Keratinocyte (primary cell): ENCODE measurements around the gene IGFBP5. TPM values are rescaled to one million over a fixed set of nuclear protein-coding genes. Genes with fewer than 3 reads are reported as not detected.
A peak's percentile ranks its signal among the peaks of the same experiment; 100 is the strongest.

Source experiments
- DNase-seq: peaks from one replicate; pipeline ENCODE4 v3.0.0-alpha.2; 2011; ENCODE audit warnings: low read depth, missing footprints, low spot score
- FAIRE-seq: peaks from 2 replicates; lab custom pipeline; 2011; peaks lifted over from hg19 to GRCh38; lab: Jason Lieb, UNC
- H2AFZ ChIP-seq: 2 replicates; pipeline ENCODE4 v1.6.0; 2012; ENCODE audit warnings: low read length, control low read depth, inconsistent platforms; ENCODE audit not compliant: control insufficient read depth
- H3K27ac ChIP-seq: 2 replicates; pipeline ENCODE4 v1.5.1; 2011; ENCODE audit warnings: low read length; ENCODE audit not compliant: control insufficient read depth, insufficient read depth
- H3K27me3 ChIP-seq: 3 replicates; pipeline ENCODE4 v1.6.0; 2011; ENCODE audit warnings: low read length; ENCODE audit not compliant: control insufficient read depth, insufficient read depth; ENCODE audit errors: extremely low read depth
- H3K36me3 ChIP-seq, 2 experiments: 2 replicates in 1 of 2; 3 replicates in 1 of 2; pipeline ENCODE4 v1.5.1; 2011; ENCODE audit warnings: low read length in 2 of 2, mild to moderate bottlenecking in 1 of 2; ENCODE audit not compliant: control insufficient read depth in 2 of 2, insufficient read depth in 2 of 2; ENCODE audit errors: extremely low read depth in 1 of 2
- H3K4me1 ChIP-seq: 3 replicates; pipeline ENCODE4 v1.5.1; 2011; ENCODE audit warnings: low read length; ENCODE audit not compliant: control insufficient read depth, insufficient read depth; ENCODE audit errors: extremely low read depth
- H3K4me2 ChIP-seq: 3 replicates; pipeline ENCODE4 v1.6.0; 2011; ENCODE audit warnings: low read depth, low read length; ENCODE audit not compliant: control insufficient read depth, insufficient read depth; ENCODE audit errors: extremely low read depth
- H3K4me3 ChIP-seq, 3 experiments: fragments of 200-600 bp in 1 of 3; sonication (generic) in 1 of 3; 2 replicates in 2 of 3; 3 replicates in 1 of 3; pipeline ENCODE4 v1.5.1; 2011 to 2016; ENCODE audit warnings: low read length in 3 of 3, mild to moderate bottlenecking in 3 of 3, control low read depth in 2 of 3, inconsistent platforms in 1 of 3, low read depth in 1 of 3, mixed read lengths in 1 of 3, mixed run types in 1 of 3, moderate library complexity in 1 of 3; ENCODE audit not compliant: control insufficient read depth in 2 of 3, insufficient read depth in 2 of 3; ENCODE audit errors: extremely low read depth in 1 of 3
- H3K79me2 ChIP-seq: 2 replicates; pipeline ENCODE4 v1.6.0; 2012; ENCODE audit warnings: low read length; ENCODE audit not compliant: control insufficient read depth, insufficient read depth
- H3K9ac ChIP-seq: 3 replicates; pipeline ENCODE4 v1.6.0; 2011; ENCODE audit warnings: low read length; ENCODE audit not compliant: control insufficient read depth, insufficient read depth; ENCODE audit errors: extremely low read depth
- H3K9me1 ChIP-seq: 3 replicates; pipeline ENCODE4 v1.6.0; 2011; ENCODE audit warnings: low read length; ENCODE audit not compliant: control insufficient read depth, insufficient read depth; ENCODE audit errors: extremely low read depth
- H3K9me3 ChIP-seq: 2 replicates; pipeline ENCODE4 v1.5.1; 2012; ENCODE audit warnings: low read depth, low read length; ENCODE audit not compliant: control insufficient read depth
- H4K20me1 ChIP-seq: 3 replicates; pipeline ENCODE4 v1.6.0; 2011; ENCODE audit warnings: low read length; ENCODE audit not compliant: control insufficient read depth, insufficient read depth; ENCODE audit errors: extremely low read depth
- EZH2 ChIP-seq: IDR thresholded peaks from one replicate; pipeline ENCODE4 v1.6.1; 2012; ENCODE audit warnings: inconsistent platforms, mild to moderate bottlenecking, low read length, moderate library complexity
- dilution Hi-C: fragments of 300-500 bp; cut with MboI; formaldehyde crosslinking; loops from one replicate; pipeline ENCODE4 v1.7.0; 2020; ENCODE audit warnings: low sequenced_read_pairs; ENCODE audit not compliant: extremely low pct_ligation_motif_present
- polyA plus RNA-seq, 5 experiments: library from polyadenylated mRNA; depleted of rRNA in 3 of 5; stranded (reverse) in 3 of 5; stranded (forward) in 1 of 5; unstranded in 1 of 5; fragments of >200 nt; gene quantifications; 1 replicate in 1 of 5; 2 replicates in 3 of 5; 3 replicates in 1 of 5; pipeline versions ENCODE4 v1.2.1 to v1.2.3, GENCODE V29; 2011 to 2012; ENCODE audit warnings: missing spikeins in 2 of 5, low read depth in 1 of 5, low replicate concordance in 1 of 5
- TF ChIP-seq, protein P1 (sequence below), 3 experiments: IDR thresholded peaks in 1 of 3; conservative IDR thresholded peaks in 1 of 3; optimal IDR thresholded peaks in 1 of 3; 2 replicates in 2 of 3; 3 replicates in 1 of 3; pipeline versions ENCODE3 to v1.5.1; 2011; ENCODE audit warnings: low read length in 3 of 3, mild to moderate bottlenecking in 3 of 3, moderate library complexity in 2 of 3, control low read depth in 1 of 3, inconsistent platforms in 1 of 3; ENCODE audit not compliant: insufficient read depth in 2 of 3; ENCODE audit errors: extremely low read depth in 1 of 3

Gene IGFBP5
- polyA plus RNA-seq, 1 donor (not counting 4 experiments of a cell fraction or from before 2014, with no cell fraction given) = 1.1 TPM

DNA sequence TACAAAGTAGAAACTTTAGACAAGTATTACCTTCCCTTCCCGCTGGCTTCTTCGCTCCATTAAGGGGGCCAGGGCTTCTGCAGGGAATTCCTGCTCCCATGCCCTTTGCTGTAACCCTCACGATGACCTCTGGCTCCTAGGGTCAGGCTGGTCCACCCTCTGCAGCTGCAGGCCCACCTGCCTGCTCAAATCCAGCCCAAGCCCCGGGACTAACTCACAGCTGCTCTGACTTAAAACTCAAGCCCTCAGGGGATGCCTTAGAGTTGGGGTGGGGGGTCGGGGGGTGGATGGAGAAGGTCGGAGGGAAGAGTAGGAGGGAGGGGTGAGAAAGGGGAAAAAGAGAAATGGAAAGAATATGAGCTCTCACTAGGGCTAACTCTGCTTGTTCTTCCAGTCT is 4.9 kb downstream of the IGFBP5 start:
- H3K4me3 ChIP-seq = no peak overlapping the region
- H3K79me2 ChIP-seq = no peaks in the 10 kb centered on the region
- FAIRE-seq = no peak
- peaks cover 17% of the 10 kb centered on the region for H3K27me3 ChIP-seq
- no peak overlapping the region for H2AFZ ChIP-seq
- no peak overlapping the region for H3K27ac ChIP-seq
- no peaks in the 10 kb centered on the region for H3K36me3 ChIP-seq
- TF ChIP-seq, protein P1, sequence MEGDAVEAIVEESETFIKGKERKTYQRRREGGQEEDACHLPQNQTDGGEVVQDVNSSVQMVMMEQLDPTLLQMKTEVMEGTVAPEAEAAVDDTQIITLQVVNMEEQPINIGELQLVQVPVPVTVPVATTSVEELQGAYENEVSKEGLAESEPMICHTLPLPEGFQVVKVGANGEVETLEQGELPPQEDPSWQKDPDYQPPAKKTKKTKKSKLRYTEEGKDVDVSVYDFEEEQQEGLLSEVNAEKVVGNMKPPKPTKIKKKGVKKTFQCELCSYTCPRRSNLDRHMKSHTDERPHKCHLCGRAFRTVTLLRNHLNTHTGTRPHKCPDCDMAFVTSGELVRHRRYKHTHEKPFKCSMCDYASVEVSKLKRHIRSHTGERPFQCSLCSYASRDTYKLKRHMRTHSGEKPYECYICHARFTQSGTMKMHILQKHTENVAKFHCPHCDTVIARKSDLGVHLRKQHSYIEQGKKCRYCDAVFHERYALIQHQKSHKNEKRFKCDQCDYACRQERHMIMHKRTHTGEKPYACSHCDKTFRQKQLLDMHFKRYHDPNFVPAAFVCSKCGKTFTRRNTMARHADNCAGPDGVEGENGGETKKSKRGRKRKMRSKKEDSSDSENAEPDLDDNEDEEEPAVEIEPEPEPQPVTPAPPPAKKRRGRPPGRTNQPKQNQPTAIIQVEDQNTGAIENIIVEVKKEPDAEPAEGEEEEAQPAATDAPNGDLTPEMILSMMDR (optimal IDR thresholded peaks at IDR 0.05 in 1 of 3, IDR thresholded peaks at IDR 0.05 in 1 of 3, conservative IDR thresholded peaks at IDR 0.05 in 1 of 3; ENCODE audit: extremely low read depth in 1 of 3, insufficient read depth in 2 of 3, low read length in 3 of 3) = no peak
- TF ChIP-seq EZH2 = no peak
- H3K4me1 ChIP-seq = peaks cover 51% of the 10 kb centered on the region
- H4K20me1 ChIP-seq = no peaks in the 10 kb centered on the region
- no peak overlapping the region for H3K4me2 ChIP-seq
- dilution Hi-C loops = no loop called here
- H3K9me3 ChIP-seq = no peaks in the 10 kb centered on the region
- no peak for DNase-seq
- no peak overlapping the region for H3K9ac ChIP-seq
- no peaks in the 10 kb centered on the region for H3K9me1 ChIP-seq

DNA sequence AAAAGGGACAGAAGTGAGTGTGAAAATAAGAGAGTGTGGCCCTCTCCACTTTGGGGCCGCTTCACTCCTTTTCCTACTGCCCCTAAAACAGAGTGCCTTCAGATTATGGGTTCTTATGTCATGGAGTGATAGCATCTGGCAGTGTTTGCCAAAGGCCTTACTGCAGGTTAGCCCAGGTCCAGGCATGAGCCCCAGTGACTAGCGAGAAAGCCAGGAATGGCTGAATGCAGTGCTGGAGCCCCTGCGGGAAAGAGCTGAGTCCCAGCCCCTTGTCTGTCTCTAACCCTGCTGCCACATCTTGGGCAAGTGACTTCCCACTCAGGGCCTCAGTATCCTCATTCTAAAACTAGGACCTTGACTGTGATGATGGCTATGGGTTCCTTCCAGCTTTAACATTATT is 6.0 kb downstream of the IGFBP5 start:
- DNase-seq (no peak), FAIRE-seq (peak; percentile 67)
- Histone ChIP-seq H3K4me2 (no peak overlapping the region), H3K9me1 (no peaks in the 10 kb centered on the region), H3K36me3 (no peaks in the 10 kb centered on the region), H3K27me3 (peaks cover 8% of the 10 kb centered on the region), H2AFZ (no peak overlapping the region), H3K4me1 (peaks cover 44% of the 10 kb centered on the region), H3K9ac (no peak overlapping the region), H3K9me3 (no peaks in the 10 kb centered on the region), H4K20me1 (no peaks in the 10 kb centered on the region), H3K27ac (no peak overlapping the region), H3K79me2 (no peaks in the 10 kb centered on the region), H3K4me3 (no peak overlapping the region)
- dilution Hi-C loops = no loop called here
- TF ChIP-seq EZH2 = no peak
- TF ChIP-seq, protein P1 (optimal IDR thresholded peaks at IDR 0.05 in 1 of 3, IDR thresholded peaks at IDR 0.05 in 1 of 3, conservative IDR thresholded peaks at IDR 0.05 in 1 of 3; ENCODE audit: extremely low read depth in 1 of 3, insufficient read depth in 2 of 3, low read length in 3 of 3) = no peak
